ENCODE measurements around the gene POLR2J3. TPM values are rescaled to one million over a fixed set of nuclear protein-coding genes. Genes with fewer than 3 reads are reported as not detected.
"Not testable (repeated sequence)": the region's sequence is repeated elsewhere in the genome, so short reads cannot be mapped to it uniquely, and the experiment has no call there.

POLR2J3 gene
- total RNA-seq, 1 experiment from 2014 or later, result 14.0 TPM

DNA sequence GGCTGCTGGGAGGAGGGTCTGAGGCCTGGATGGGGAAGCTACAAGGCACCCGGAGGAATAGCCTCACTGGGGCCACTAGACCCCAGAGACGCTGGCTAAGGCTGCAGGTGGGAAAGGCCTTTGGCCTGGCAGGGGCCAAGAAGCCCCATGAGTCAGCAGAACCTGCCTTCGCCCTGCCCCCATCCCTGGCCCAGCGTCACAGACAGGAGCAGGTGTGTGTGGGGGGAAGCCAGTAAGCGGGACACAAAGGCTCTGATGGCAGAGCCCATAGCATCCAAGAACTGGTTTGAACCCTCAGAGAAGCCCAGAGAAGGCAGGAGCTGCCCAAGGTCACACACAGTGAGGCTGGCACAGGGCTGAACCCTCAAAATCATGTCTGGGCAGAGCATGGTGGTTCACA lies 34.5 kb upstream of the POLR2J3 start:
- H2AFZ ChIP-seq (ENCODE audit: low read depth, low read length, poor library complexity, severe bottlenecking); H3K27me3 ChIP-seq (ENCODE audit: insufficient read depth, low read length); H3K27ac ChIP-seq (ENCODE audit: low read depth, low read length); H4K20me1 ChIP-seq (ENCODE audit: insufficient read depth); DNase-seq (ENCODE audit: low read depth, low spot score); RAD21 ChIA-PET (ENCODE audit: low non-redundant PET in 1 of 2, low total read pairs in 2 of 2, uncharacterized antibody in 2 of 2, unreplicated experiment in 2 of 2); H3K79me2 ChIP-seq (ENCODE audit: insufficient read depth, low read length); H3K4me3 ChIP-seq (replicated peaks in 1 of 2; ENCODE audit: low read depth in 1 of 2, low read length in 2 of 2); H3K36me3 ChIP-seq (ENCODE audit: control insufficient read depth in 1 of 2, insufficient read depth in 2 of 2, low read length in 2 of 2); H3K9me2 ChIP-seq (ENCODE audit: insufficient read depth); BruUV-seq (replicated peaks); CTCF ChIA-PET; intact Hi-C loops (cut with micrococcal nuclease); H3K4me1 ChIP-seq (ENCODE audit: control insufficient read depth in 1 of 2, insufficient read depth in 2 of 2, low read length in 2 of 2); H3K4me2 ChIP-seq (ENCODE audit: low read length); H3K9ac ChIP-seq (ENCODE audit: low read length); H3K9me3 ChIP-seq (ENCODE audit: control insufficient read depth in 1 of 2, insufficient read depth in 1 of 2, low read depth in 1 of 2, low read length in 2 of 2); POLR2A ChIA-PET; ATAC-seq: not testable (repeated sequence)

DNA sequence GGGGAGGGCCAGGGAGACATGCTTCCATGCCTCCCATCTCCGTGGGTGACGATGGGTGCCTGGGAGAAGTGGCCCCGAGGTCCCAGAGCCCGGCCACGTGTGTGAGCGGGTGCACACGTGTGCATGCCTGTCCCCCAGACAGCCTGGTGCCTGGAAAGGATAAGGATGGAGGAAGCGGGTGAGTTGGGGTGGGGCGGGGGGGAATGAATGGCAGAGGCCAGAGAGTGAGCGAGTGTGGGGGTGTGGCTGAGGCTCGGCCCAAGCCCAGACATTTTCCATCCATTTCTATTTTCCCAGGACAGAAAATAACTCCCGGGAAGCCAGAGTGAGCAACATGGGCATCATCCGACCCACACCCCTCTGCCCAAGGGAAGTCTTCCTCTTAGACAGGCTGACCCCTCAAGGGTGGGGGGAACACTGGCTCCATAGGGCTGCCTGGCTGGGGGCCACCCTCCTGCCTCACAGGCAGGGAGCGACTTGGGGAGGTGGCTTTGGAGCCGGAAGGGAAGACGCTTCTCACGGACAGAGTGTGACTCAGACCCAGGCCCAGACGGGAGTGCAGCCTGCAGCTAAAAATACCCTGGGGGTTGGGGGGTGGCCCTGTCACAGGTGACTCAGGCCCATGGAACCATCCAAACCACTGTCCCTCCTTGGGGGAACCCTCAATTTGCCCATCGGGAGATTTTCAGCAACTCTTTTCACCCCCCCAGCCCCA lies 32.2 kb upstream of the POLR2J3 start:
- H3K79me2 ChIP-seq (ENCODE audit: insufficient read depth, low read length); H3K36me3 ChIP-seq (ENCODE audit: control insufficient read depth in 1 of 2, insufficient read depth in 2 of 2, low read length in 2 of 2); intact Hi-C loops (cut with micrococcal nuclease); H3K4me2 ChIP-seq (ENCODE audit: low read length); H3K9me2 ChIP-seq (ENCODE audit: insufficient read depth); H4K20me1 ChIP-seq (ENCODE audit: insufficient read depth); H3K9me3 ChIP-seq (ENCODE audit: control insufficient read depth in 1 of 2, insufficient read depth in 1 of 2, low read depth in 1 of 2, low read length in 2 of 2); H3K9ac ChIP-seq (ENCODE audit: low read length); RAD21 ChIA-PET (ENCODE audit: low non-redundant PET in 1 of 2, low total read pairs in 2 of 2, uncharacterized antibody in 2 of 2, unreplicated experiment in 2 of 2); H2AFZ ChIP-seq (ENCODE audit: low read depth, low read length, poor library complexity, severe bottlenecking); BruUV-seq (replicated peaks); H3K27ac ChIP-seq (ENCODE audit: low read depth, low read length); CTCF ChIA-PET; H3K4me3 ChIP-seq (replicated peaks in 1 of 2; ENCODE audit: low read depth in 1 of 2, low read length in 2 of 2); DNase-seq (ENCODE audit: low read depth, low spot score); H3K4me1 ChIP-seq (ENCODE audit: control insufficient read depth in 1 of 2, insufficient read depth in 2 of 2, low read length in 2 of 2); POLR2A ChIA-PET; H3K27me3 ChIP-seq (ENCODE audit: insufficient read depth, low read length): not testable (repeated sequence)
- ATAC-seq, result peak; percentile 89

DNA sequence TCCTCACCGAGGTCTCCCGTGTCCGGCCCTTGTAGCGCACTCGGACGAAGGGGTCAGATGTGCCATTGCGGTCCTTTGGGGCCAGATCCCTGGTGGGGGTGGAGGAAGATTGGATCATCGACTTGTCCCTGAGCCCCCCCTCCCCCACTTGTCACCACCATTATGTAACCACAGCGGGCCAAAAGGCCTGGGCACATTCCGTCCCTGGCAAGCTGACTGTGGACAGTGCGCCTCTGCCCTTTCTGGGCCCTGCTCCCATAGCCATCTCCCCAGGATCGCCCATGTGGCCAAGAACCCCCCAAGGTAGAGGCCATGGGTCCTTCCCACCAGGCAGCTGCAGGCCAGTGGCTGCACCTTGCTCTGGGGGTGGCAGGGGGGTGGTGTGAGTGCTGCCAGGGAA lies 29.9 kb upstream of the POLR2J3 start:
- H3K9me3 ChIP-seq (ENCODE audit: control insufficient read depth in 1 of 2, insufficient read depth in 1 of 2, low read depth in 1 of 2, low read length in 2 of 2); H3K36me3 ChIP-seq (ENCODE audit: control insufficient read depth in 1 of 2, insufficient read depth in 2 of 2, low read length in 2 of 2); H3K9me2 ChIP-seq (ENCODE audit: insufficient read depth); POLR2A ChIA-PET; H3K4me1 ChIP-seq (ENCODE audit: control insufficient read depth in 1 of 2, insufficient read depth in 2 of 2, low read length in 2 of 2); RAD21 ChIA-PET (ENCODE audit: low non-redundant PET in 1 of 2, low total read pairs in 2 of 2, uncharacterized antibody in 2 of 2, unreplicated experiment in 2 of 2); intact Hi-C loops (cut with micrococcal nuclease); H3K4me3 ChIP-seq (replicated peaks in 1 of 2; ENCODE audit: low read depth in 1 of 2, low read length in 2 of 2); DNase-seq (ENCODE audit: low read depth, low spot score); BruUV-seq (replicated peaks); H3K27ac ChIP-seq (ENCODE audit: low read depth, low read length); H3K79me2 ChIP-seq (ENCODE audit: insufficient read depth, low read length); CTCF ChIA-PET; ATAC-seq; H3K4me2 ChIP-seq (ENCODE audit: low read length); H3K27me3 ChIP-seq (ENCODE audit: insufficient read depth, low read length); H3K9ac ChIP-seq (ENCODE audit: low read length); H4K20me1 ChIP-seq (ENCODE audit: insufficient read depth); H2AFZ ChIP-seq (ENCODE audit: low read depth, low read length, poor library complexity, severe bottlenecking): not testable (repeated sequence)

DNA sequence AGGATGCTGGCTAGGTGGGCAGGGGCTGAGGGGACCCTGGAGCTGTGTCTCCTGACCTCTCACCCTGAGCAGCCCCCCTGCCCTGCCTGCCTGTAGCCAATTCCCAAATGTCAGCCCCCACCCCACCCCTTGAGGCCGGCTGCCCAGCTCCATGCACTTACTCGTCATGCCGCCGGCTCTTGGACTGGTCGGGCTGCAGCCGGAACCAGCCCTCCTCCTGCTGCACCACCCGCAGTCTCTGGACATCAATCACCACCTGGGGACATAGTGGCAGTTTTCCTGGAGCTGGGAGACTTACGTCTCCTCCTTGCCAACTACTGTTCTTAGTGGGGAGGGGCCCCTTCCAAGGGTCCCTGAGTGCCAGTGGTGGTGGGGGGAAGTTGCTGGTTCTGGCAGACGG lies 27.3 kb upstream of the POLR2J3 start:
- H4K20me1 ChIP-seq (ENCODE audit: insufficient read depth); intact Hi-C loops (cut with micrococcal nuclease); H2AFZ ChIP-seq (ENCODE audit: low read depth, low read length, poor library complexity, severe bottlenecking); BruUV-seq (replicated peaks); H3K27ac ChIP-seq (ENCODE audit: low read depth, low read length); CTCF ChIA-PET; H3K36me3 ChIP-seq (ENCODE audit: control insufficient read depth in 1 of 2, insufficient read depth in 2 of 2, low read length in 2 of 2); H3K4me2 ChIP-seq (ENCODE audit: low read length); H3K9me3 ChIP-seq (ENCODE audit: control insufficient read depth in 1 of 2, insufficient read depth in 1 of 2, low read depth in 1 of 2, low read length in 2 of 2); H3K4me3 ChIP-seq (replicated peaks in 1 of 2; ENCODE audit: low read depth in 1 of 2, low read length in 2 of 2); ATAC-seq; H3K27me3 ChIP-seq (ENCODE audit: insufficient read depth, low read length); RAD21 ChIA-PET (ENCODE audit: low non-redundant PET in 1 of 2, low total read pairs in 2 of 2, uncharacterized antibody in 2 of 2, unreplicated experiment in 2 of 2); POLR2A ChIA-PET; H3K9me2 ChIP-seq (ENCODE audit: insufficient read depth); H3K9ac ChIP-seq (ENCODE audit: low read length); H3K4me1 ChIP-seq (ENCODE audit: control insufficient read depth in 1 of 2, insufficient read depth in 2 of 2, low read length in 2 of 2); DNase-seq (ENCODE audit: low read depth, low spot score); H3K79me2 ChIP-seq (ENCODE audit: insufficient read depth, low read length): not testable (repeated sequence)
